Body of pancreas (tissue), 4 donors: ENCODE results near the gene LIMK1. TPM values are rescaled to one million over a fixed set of nuclear protein-coding genes. Genes with fewer than 3 reads are reported as not detected.
A peak's percentile ranks its signal among the peaks of the same experiment; 100 is the strongest.

Experiments
- ATAC-seq: fragments of 150-250 bp; one replicate; pipeline ENCODE4 v1.9.1; 2016
- DNase-seq, 4 donors: peaks; one replicate each; pipeline ENCODE4 v3.0.0-alpha.2; 2019
- H3K27ac ChIP-seq, 4 donors: fragments of 200-600 bp; sonication (generic); 1 replicate in 3 of 4; 2 replicates in 1 of 4; pipeline versions ENCODE4 v1.5.1 to v1.6.1; 2016 to 2019; ENCODE audit warnings: mild to moderate bottlenecking in 1 of 4, mixed read lengths in 1 of 4, moderate library complexity in 1 of 4
- H3K27me3 ChIP-seq, 2 donors: fragments of 200-600 bp; sonication (generic); one replicate each; pipeline ENCODE4 v1.6.0; 2016; ENCODE audit warnings: mild to moderate bottlenecking in 1 of 2
- H3K36me3 ChIP-seq, 2 donors: fragments of 200-600 bp; sonication (generic); replicated peaks in 1 of 2; 2 replicates each; pipeline ENCODE4 v1.5.1; 2016; ENCODE audit warnings: low read depth in 2 of 2; ENCODE audit not compliant: insufficient read depth in 1 of 2
- H3K4me1 ChIP-seq: fragments of 200-600 bp; sonication (generic); one replicate; pipeline ENCODE4 v1.6.0; 2016
- H3K4me3 ChIP-seq, 2 donors: fragments of 200-600 bp; sonication (generic); 1 replicate in 1 of 2; 2 replicates in 1 of 2; pipeline ENCODE4 v1.5.1; 2016 to 2019
- H3K9me3 ChIP-seq, 3 donors: fragments of 200-600 bp; sonication (generic); 1 replicate in 2 of 3; 2 replicates in 1 of 3; pipeline ENCODE4 v1.5.1; 2016
- CTCF ChIP-seq, 7 experiments: fragments of 450-650 bp in 4 of 7; fragments of 200-600 bp in 3 of 7; sonication (generic) in 3 of 7; IDR thresholded peaks; one replicate each; pipeline ENCODE4 v1.5.1; 2016 to 2019; ENCODE audit warnings: antibody characterized with exemption in 7 of 7
- POLR2A ChIP-seq, 3 donors: fragments of 450-650 bp; IDR thresholded peaks; one replicate each; pipeline ENCODE4 v1.6.1; 2016; ENCODE audit warnings: antibody characterized with exemption in 3 of 3, mild to moderate bottlenecking in 2 of 3
- WGBS, 2 donors: methylation state at CpG; one replicate each; pipeline ENCODE4 v1.1.5; 2017; 5-methylcytosine and 5-hydroxymethylcytosine counted together
- intact Hi-C: fragments of 100-400 bp; cut with DNase I; formaldehyde crosslinking; loops from one replicate; pipeline ENCODE4 v1.15.1; 2023
- total RNA-seq, 2 donors: library from RNA; depleted of rRNA; stranded (reverse); fragments of >200 nt; gene quantifications; one replicate each; pipeline ENCODE4 v1.1.0, GENCODE V29; 2016

Gene LIMK1
- total RNA-seq, 2 donors from 2014 or later: 10.1 to 27.4 TPM

GRCh38 chr7:74094224-74095101 is 10.9 kb downstream of the LIMK1 start:
- H3K9me3 ChIP-seq: no peaks in the 10 kb centered on the region
- WGBS, 2 donors: 54 to 57% methylated on average over 11 to 32 of the region's 32 CpGs
- no peak for TF ChIP-seq CTCF (IDR thresholded peaks at IDR 0.05)
- peak in 2 of 3 donors; percentile 19 to 28 for TF ChIP-seq POLR2A (IDR thresholded peaks at IDR 0.05)
- DNase-seq (peak; percentile 49 to 80 (median 65)), ATAC-seq (peak; percentile 76)
- peak overlapping the region; percentile 52 to 80 (median 63) for H3K27ac ChIP-seq
- no peaks in the 10 kb centered on the region for H3K36me3 ChIP-seq
- intact Hi-C loops: no loop called here
- peaks cover 16% of the 10 kb centered on the region for H3K4me1 ChIP-seq
- no peaks in the 10 kb centered on the region for H3K27me3 ChIP-seq
- H3K4me3 ChIP-seq: peak overlapping the region in 1 of 2 donors; percentile 7

GRCh38 chr7:74095135-74095534 is 11.5 kb downstream of the LIMK1 start:
- no peak for ATAC-seq
- WGBS, 2 donors: 95% methylated on average over 6 of the region's 6 CpGs

GRCh38 chr7:74097937-74098614 is 14.5 kb downstream of the LIMK1 start:
- Histone ChIP-seq H3K36me3 (no peaks in the 10 kb centered on the region), H3K9me3 (no peaks in the 10 kb centered on the region), H3K27me3 (no peaks in the 10 kb centered on the region), H3K27ac (no peak overlapping the region), H3K4me1 (peaks cover 26% of the 10 kb centered on the region), H3K4me3 (no peak overlapping the region)
- WGBS, 2 donors: 84 to 90% methylated on average over 9 to 11 of the region's 11 CpGs
- intact Hi-C loops: no loop called here
- DNase-seq (peak in 3 of 4 donors; percentile 27 to 54 (median 32)), ATAC-seq (no peak)
- TF ChIP-seq POLR2A (IDR thresholded peaks at IDR 0.05) (no peak), CTCF (IDR thresholded peaks at IDR 0.05) (no peak)

More at GRCh38 chr7:74095135-74095534, 11.5 kb downstream of the LIMK1 start:
- H3K4me3 ChIP-seq: no peak overlapping the region
- no peaks in the 10 kb centered on the region for H3K27me3 ChIP-seq
- no peaks in the 10 kb centered on the region for H3K36me3 ChIP-seq
- no peak for TF ChIP-seq POLR2A (IDR thresholded peaks at IDR 0.05)
- TF ChIP-seq CTCF (IDR thresholded peaks at IDR 0.05): no peak
- intact Hi-C loops: no loop called here
- peak overlapping the region in 3 of 4 donors; percentile 52 to 80 (median 68) for H3K27ac ChIP-seq
- peaks cover 23% of the 10 kb centered on the region for H3K4me1 ChIP-seq
- no peaks in the 10 kb centered on the region for H3K9me3 ChIP-seq
- no peak for DNase-seq

- ATAC-seq (no peak), DNase-seq (no peak)
- H3K4me3 ChIP-seq: no peak overlapping the region
- H3K4me1 ChIP-seq: peaks cover 18% of the 10 kb centered on the region
- TF ChIP-seq CTCF (IDR thresholded peaks at IDR 0.05) (no peak), POLR2A (IDR thresholded peaks at IDR 0.05) (no peak)
- H3K27ac ChIP-seq: no peak overlapping the region
- intact Hi-C loops: no loop called here
- H3K36me3 ChIP-seq: no peaks in the 10 kb centered on the region
- no peaks in the 10 kb centered on the region for H3K9me3 ChIP-seq
- no peaks in the 10 kb centered on the region for H3K27me3 ChIP-seq
- 96 to 97% methylated on average over 12 to 17 of the region's 17 CpGs for WGBS, 2 donors
Observed at GRCh38 chr7:74099031-74099430, 15.4 kb downstream of the LIMK1 start.
